Stimulated activated CD8-positive, alpha-beta memory T cell treated with anti-CD3 and anti-CD28 coated beads, Interleukin-7, amount 100 ng/mL, for 48 hours (primary cell): ENCODE results near the gene IL1RL2.

Experiments used
- DNase-seq, 2 donors: peaks; one replicate each; pipeline ENCODE4 v3.0.0-alpha.2; 2020; ENCODE audit warnings: low read depth in 1 of 2; ENCODE audit errors: extremely low read depth in 1 of 2

Gene IL1RL2

DNA sequence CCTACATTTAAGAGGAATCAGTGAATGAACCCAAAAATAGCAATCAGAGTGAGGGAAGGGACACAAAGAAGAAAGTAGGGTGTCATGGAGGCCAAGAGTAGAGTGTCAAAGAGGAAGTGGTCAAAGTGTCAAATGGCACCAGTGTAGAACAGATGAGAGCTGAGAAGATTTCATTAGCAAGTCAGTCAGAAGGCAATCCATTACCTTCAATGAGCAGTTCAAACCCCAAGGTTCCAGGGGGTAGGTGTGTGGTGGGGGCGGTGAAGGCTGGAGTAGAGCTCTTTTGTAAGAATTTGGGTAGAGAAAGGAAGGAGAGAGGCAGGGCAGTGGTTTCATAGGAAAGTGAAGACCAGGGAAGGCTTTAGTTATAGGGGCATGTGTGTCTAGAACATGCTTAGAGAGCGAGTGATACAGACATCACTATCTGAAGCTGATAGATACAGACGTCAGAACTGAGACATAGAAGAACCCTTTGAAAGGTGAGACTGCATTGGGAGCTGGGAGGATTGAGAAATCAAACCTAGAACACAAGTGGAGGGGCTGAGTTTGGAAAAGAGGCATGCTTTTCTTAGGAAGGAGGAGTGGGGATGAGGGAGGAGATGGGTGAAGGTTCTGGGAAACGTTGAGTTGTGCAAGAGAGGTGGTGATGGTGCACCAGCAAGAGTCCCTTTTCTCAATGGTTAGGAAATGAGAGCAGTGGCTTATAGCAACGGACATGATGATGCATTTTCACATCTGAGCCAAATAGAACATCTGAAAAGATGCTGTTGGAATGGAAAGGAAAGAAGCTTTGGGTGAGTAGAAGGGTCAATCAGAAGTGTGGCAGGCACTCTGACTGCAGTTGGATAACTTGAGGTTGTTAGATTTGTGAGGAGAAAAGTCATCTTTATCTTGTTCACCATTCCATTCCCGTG, 75.7 kb downstream of the IL1RL2 start:
- DNase-seq: no peak

DNA sequence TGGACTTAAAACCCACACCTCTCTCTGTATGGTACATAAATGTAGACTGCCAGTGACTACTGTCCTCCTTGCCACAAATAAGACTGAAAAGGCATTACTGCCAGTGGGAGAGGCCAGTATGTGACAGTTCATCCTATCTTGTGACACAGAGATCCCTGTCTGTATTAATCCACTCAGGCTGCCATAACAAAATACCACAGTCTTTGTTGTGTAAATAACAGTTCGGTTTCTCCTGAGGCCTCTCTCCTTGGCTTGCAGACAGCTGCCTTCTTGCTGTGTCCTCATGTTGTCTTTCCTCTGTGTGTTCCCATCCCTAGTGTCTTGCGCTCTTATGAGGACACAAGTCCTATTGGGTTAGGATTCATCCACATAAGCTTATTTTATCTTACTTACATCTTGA, 78.1 kb downstream of the IL1RL2 start:
- DNase-seq: no peak

DNA sequence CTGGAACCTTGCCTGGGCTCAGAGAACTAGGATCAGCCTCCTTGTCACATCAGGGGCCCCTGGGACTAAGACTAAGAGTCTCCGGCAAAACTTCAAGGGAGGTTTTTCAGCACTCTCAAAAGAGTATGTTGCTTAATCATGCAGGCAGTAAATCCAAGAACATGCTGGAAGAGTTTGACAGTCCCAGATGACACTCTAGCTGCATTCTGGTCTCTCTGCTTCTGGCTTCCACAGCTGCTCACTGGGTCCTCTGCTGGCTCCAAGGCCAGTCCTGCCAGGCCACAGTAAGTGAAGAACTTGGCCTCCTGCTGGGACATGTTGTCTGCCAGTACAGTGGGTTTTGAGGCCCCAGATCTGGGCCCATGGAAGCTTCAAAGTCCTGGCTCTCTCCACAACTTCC, 79.4 kb downstream of the IL1RL2 start:
- DNase-seq: no peak

DNA sequence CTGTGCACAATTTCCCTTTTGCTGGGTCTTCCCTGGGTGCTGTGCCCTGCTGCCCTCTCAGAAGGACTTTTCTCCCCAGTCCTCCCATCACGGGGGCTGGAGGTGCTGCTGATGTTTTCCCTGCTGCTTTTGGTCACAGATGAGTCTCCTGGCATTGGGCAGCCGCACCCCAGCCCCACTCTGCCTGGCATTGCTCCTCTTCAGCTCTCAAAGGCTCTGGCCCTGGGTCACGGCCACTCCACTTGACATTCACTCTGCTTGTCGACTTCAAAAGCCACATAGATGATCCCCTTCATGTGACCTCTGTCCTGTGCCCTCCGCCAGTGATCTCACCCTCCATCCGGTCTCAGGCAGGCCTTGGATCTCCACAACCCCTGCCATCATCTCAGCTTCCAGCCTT, 81.0 kb downstream of the IL1RL2 start:
- DNase-seq: no peak

DNA sequence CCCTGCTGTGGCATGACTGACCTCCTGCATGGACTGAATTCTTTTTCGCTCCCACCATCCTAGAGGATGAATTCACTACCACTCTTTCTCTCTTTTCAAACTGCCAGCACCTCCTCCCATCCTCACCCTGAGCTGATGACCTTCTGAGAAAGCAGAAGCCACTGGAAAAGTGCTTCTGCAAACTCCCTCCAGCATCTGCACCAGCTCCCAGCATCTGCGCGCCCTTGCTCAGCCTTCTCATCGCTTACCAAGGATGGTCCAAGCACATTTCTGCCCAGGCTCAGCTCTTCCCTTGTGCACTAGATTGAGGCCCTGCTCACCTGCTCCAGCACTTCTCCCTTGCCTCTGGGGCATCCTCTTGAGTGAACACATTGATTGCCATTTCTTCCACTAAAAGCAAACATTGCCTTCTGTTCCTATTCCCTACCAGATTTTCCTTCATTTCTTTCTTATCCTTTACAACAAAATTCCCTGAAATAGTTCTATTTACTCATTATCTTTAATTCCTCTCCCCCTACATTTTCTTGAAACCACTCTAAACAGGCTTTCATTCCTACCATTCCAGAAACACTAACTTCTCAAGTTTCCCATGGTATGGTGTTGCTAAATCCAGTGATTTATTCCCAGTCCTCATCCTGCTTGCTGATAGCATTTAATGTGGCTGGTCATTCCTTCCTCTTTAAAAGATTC, 81.8 kb downstream of the IL1RL2 start:
- no peak for DNase-seq

DNA sequence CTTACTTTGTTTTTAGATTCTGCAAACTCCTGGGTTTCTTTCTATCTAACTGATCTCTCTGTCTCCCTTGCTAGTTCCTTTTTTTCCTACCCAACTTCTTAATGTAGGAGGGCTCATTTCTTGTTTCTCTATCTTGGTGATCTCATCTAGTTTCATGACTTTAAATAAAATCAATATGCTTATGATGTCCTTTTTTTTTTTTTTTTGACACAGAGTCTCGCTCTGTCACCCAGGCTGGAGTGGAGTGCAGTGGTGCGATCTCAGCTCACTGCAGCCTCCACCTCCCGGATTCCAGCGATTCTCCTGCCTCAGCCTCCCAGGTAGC, 82.3 kb downstream of the IL1RL2 start:
- DNase-seq: no peak

DNA sequence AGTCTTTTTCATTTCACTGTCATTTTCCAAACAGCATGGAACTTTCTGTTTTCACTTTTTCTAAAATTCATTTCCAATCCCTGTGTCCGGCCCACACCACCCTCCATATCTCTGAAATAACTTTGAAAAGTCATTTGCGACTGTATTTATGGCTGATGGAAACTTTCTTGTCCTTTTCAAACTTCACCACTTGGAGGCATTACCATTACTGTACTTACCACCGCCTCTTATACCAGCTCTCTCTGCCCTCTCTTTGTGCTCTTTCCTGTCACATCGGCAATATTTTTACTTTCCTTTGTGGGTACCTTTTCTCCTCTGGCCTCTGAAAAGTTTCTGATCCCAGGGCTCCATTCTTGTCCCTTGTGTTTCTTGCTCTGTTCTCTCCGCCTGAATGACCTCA, 85.0 kb downstream of the IL1RL2 start:
- no peak for DNase-seq

DNA sequence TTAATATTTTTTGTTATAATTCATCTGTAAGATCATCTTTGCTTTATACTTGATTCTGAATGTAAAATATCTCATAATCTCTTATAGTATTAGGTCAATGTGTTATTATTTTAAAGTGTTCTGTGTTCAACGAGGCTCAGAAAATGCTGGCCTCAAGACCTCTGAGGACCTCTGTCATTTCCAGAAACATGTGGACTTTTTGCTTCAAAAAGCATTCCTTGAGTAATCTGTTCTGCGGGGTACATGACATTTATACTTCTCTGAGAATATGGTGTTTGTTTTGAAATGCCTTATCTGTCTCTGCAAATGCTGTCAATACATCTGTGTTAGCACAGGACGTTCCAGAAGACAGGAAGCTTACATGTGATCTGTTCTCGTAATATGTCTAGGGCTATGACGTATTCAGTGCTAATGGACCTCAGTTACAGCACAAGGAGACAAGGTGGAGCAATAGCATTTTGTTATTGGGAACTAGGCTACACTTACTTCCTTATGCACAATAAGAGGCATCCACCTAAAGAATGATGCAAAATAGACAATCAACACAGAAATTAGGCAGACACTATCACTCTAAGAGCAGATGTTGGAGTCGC, 86.9 kb downstream of the IL1RL2 start:
- no peak for DNase-seq

DNA sequence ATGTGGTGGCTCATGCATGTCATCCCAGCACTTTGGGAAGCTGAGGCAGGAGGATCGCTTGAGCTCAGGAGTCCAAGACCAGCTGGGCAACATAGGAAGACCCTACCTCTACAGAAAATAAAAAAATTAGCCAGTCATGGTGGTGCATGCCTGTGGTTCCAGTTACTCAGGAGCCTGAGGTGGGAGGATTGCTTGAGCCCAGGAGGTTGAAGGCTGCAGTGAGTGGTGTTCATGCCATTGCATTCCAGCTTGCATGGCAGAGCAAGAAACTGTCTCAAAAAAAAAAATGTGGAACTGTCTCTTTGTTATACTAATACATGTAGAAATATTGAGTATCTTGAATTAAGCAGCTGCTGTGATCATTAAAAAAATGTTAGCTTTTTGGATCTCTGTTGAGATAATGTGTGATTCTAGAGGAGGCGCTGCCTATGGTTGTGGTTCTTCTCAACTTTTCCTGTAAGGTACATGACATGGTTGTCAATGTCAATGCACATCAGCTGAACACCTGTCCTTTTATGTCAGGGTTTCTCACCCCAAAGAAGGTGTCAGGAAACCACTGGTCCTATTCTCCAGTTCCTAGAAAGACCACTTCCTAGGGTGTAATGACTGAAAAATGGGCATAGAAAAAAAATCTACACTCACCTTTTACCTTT, 89.9 kb downstream of the IL1RL2 start:
- DNase-seq: no peak

DNA sequence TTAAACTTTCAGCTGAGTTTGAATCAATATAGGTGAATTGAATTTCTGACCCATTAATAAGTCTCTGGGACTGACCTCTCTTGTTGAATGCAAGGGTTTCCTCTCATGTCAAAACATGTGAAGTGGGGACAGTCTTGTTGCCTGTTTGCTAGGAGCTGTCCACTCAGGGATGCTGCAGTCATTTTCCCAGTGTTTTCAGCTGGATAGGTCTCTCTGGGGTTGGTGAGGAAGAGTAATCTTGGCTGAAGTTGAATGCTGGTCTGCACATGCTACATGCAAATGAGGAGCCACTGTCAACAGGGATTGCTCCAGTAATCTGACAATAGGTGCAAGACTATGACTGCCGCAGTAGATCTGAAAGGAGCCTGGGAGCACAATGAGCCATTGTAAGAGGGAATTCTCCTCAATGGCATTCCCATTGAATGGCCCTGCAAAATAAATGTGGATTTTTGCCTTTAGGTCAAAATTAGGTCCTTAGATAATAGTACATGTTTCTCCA, 90.4 kb downstream of the IL1RL2 start:
- no peak for DNase-seq

- DNase-seq: no peak
Observed at GRCh38 chr2:102278720-102279390, 92.0 kb downstream of the IL1RL2 start.

DNA sequence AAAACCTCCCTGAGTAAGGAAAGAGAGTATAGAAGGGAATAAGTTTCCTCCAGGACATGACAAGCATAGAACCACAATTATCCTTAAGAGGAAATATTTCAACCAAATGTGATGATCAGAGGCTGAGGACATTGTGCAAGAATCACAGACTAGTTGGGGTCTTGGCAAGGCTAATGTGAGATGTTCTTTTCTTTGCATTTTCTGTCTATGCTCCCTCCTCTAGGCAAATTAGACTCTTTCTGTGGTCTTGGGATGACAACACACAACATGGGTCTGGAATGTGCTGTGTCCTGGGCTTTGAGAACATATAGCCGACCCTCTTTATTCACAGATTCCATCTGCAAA, 92.5 kb downstream of the IL1RL2 start:
- no peak for DNase-seq

DNA sequence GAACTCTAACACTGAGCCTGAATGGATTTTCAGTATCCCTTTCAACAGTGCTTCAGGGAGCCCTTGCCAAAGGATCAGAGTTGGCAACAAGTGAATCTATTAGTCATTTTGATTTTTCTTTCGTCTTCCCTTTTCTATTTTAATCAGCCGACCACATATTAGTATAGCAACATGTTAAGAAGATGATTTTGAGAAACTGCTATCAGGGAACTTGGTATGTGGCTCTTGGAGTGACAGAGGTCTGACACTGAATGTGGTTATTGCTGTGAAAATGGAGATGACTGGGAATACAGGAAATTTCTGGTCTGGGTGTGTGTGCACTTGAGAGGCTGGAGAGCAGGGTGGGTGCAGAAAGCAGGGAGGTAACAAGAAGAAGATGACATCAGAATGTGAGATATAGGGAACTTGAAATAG, 95.9 kb downstream of the IL1RL2 start:
- DNase-seq: no peak

DNA sequence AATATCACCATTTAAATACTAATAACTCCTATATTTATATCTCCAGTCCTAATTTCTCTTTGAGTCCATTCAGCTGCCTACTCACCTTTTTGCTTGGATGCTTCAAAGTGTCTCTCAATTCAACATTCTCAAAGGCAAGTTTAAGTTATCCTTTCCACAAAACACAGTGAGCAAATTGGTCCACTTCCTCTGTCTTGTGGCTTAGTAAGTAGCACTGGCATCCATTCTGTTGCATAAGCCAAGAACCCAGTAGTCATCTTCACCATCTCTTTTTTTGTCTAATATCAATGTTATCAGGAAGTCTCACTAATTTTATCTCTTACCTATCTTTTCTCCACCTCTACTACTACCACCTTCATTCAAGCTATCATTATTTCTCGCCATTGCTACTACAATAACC, 97.2 kb downstream of the IL1RL2 start:
- DNase-seq: no peak

DNA sequence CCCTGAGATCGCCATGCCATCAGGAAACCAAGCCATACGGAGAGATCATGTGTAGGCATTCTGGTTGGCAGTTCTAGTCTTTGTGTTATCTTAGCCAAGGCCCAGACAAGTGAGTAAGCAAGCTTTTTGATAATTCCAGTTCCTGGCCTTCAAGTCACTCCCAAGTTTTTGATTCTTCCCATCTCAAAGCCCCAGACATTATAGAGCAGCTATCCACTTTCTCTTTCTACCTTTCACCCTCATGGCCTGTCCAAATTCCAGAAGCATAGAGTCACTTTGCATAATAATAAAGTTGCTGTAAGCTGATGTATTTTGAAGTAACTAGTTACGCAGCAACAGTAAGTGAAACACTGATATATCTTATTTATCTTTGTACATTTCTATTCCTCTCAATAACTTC, 97.8 kb downstream of the IL1RL2 start:
- DNase-seq: no peak

DNA sequence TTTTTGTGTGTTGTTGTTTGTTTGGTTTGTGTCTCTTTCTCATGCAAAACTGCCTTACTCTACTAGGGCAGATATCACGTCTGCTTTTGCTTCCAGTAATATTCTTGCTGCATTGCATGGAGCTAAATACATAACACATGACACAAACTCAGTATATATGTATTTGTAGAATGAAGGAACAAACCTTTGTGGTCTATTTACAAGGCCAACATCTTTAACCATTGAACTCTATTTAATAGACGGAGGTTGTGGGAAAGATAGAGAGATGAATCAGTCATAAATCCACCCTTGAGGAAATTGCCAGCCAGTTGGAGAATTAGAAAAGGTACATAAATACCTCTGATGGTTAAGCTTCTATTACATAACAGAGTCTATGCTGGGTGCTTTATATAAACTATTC, 98.5 kb downstream of the IL1RL2 start:
- DNase-seq: no peak

GRCh38 chr2:102286041-102286440, 99.2 kb downstream of the IL1RL2 start:
- no peak for DNase-seq

DNA sequence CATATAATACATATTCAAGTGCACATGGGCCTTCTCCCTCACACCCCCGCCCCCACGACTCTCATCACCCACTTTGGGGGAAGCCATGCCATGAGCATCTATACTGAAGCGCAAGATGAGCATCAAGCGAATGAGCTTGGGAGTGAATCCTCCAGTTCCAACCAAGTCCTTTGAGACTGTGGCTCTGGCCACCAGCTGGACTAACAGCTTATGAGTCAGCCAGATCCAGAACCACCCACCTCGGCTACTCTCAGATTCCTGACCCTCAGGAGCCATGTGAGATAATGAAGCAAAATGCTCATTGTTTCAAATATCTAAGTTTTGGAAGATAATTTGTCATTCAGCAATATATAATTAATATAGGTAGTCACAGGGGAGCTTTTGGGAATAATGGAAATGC, 102.3 kb downstream of the IL1RL2 start:
- DNase-seq: no peak
